Measurements from ENCODE around the gene MEP1B.

GRCh38 chr18:32251466-32251865 lies 61.6 kb downstream of the MEP1B start:
- no peak for TF ChIP-seq ZNF274 (IDR thresholded peaks at IDR 0.05; ENCODE audit: low read length)
- TF ChIP-seq ZNF274 (tag by site-specific recombination; IDR thresholded peaks at IDR 0.05; ENCODE audit: borderline replicate concordance), result no peak
- no peak for TF ChIP-seq ZNF561 (tag by site-specific recombination; IDR thresholded peaks at IDR 0.05; ENCODE audit: borderline replicate concordance)
- no peak for TF ChIP-seq ATF2 (tag by site-specific recombination; IDR thresholded peaks at IDR 0.05; ENCODE audit: low read depth)
- no peak for TF ChIP-seq CTCF (tag by site-specific recombination; IDR thresholded peaks at IDR 0.05)
- no peak for TF ChIP-seq PRDM10 (tag by site-specific recombination; IDR thresholded peaks at IDR 0.05)
- TF ChIP-seq OVOL3 (tag by site-specific recombination; IDR thresholded peaks at IDR 0.05), result no peak

Measured in HEK293 (cell line).